C1 segment of cervical spinal cord (tissue), 14 donors: ENCODE results near the gene CUX1.
"Not testable (repeated sequence)": the region's sequence is repeated elsewhere in the genome, so short reads cannot be mapped to it uniquely, and the experiment has no call there.

Experiments
- DNase-seq, 14 donors: peaks; one replicate each; lab custom pipeline; 2025; lab: John Stamatoyannopoulos, UW

The CUX1 gene

GRCh38 chr7:101913247-101913721, 95.9 kb downstream of the CUX1 start:
- peak in 1 of 14 donors; percentile 68 for DNase-seq

DNA sequence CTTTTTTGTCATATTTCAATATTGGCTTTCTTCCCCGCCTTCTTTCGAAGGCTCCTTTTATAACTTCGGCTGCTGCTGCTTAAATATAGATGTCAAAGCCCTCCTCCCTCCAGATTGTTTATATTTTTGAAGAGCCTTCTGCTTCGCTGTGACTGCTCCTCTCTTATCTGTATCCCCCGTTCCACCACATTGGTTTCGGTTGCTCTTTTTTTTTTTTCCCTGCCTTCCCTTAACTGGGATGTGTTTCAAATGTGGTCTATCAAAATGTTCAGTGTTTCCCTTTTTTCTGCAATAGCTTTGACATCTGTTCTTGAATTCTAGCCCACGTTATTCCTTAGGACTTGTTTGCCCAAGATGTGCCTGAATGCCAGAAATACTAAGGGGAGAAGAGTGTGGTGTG, 96.4 kb downstream of the CUX1 start:
- peak in 1 of 14 donors; percentile 48 for DNase-seq

- DNase-seq, result peak in 4 of 14 donors; percentile 15 to 97 (median 43)
Measured at GRCh38 chr7:101915000-101915399, 97.6 kb downstream of the CUX1 start.

GRCh38 chr7:101916041-101916800, 98.8 kb downstream of the CUX1 start:
- DNase-seq, result no peak

GRCh38 chr7:101916876-101917275, 99.5 kb downstream of the CUX1 start:
- no peak for DNase-seq

DNA sequence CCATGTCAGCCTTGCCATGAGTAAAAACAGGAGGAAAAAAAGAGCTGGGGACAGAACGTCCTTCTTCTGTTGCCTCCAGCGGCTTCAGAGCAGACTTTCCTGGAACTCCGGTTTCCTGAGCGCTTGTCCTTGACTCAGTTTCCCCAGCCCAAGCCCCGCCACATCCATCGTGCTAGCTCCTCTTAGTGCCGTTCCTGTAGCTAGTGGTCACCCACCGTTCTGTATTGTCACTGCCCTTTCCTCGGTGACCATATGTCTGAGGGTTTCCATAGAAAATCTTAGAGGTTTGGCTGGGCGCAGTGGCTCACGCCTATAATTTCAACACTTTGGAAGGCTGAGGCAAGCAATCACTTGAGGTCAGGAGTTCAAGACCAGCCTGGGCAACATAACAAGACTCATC, 100.1 kb downstream of the CUX1 start:
- no peak for DNase-seq

DNA sequence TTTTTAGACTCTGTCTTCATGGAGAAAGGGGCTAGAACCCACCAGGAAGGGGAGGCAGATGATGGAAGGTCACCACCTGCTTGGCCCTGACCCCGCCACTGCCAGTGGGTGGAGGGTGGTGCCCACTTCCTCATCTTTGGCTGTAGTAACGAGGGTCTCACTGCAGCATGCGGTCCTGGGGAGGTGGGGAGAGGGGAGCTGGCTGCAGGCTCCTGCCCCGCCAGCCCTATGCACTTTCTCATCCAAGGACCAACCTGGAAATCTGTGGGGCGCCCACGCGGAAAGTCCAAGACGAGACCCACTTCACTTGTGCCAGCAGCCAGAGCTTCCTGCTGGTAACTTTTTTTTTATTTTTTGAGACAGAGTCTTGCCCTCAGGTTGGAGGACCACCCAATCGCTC, 101.0 kb downstream of the CUX1 start:
- no peak for DNase-seq

DNA sequence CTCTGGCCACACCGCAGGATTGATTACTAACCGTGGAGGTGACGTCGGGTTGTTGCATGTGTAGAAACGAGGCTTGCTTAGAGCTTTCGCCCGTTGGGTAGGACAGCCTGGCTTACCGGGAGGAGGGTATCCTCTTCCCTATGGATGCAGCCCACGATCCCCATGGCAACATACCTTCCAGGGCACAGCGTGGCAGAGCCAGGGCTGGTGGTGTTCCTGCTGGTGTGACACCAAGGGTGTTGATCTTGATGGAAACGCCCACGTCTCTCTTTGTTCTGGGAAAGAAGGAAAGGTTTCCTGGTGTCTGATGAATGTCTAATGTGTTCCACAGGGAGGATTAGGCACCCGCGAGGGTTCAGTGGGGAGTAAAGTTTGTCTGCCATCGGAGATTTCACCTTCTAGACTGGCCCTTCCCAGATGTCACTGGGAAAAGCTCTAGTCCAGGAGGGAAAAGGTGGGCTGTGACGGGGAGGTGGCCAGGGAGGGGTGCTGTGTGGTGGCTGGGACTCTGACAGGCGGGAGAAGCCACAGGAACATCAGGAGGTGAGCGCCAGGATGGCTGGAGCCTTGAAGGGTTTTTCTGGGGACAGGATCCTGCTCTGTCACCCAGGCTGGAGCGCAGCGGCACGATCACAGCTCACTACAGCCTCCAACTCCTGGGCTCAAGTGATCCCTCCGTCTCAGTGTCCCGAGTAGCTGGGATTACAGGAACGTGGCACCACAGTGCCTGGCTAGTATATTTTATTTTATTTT, 102.1 kb downstream of the CUX1 start:
- DNase-seq, result peak in 1 of 14 donors; percentile 52

GRCh38 chr7:101921061-101921460, 103.6 kb downstream of the CUX1 start:
- no peak for DNase-seq

DNA sequence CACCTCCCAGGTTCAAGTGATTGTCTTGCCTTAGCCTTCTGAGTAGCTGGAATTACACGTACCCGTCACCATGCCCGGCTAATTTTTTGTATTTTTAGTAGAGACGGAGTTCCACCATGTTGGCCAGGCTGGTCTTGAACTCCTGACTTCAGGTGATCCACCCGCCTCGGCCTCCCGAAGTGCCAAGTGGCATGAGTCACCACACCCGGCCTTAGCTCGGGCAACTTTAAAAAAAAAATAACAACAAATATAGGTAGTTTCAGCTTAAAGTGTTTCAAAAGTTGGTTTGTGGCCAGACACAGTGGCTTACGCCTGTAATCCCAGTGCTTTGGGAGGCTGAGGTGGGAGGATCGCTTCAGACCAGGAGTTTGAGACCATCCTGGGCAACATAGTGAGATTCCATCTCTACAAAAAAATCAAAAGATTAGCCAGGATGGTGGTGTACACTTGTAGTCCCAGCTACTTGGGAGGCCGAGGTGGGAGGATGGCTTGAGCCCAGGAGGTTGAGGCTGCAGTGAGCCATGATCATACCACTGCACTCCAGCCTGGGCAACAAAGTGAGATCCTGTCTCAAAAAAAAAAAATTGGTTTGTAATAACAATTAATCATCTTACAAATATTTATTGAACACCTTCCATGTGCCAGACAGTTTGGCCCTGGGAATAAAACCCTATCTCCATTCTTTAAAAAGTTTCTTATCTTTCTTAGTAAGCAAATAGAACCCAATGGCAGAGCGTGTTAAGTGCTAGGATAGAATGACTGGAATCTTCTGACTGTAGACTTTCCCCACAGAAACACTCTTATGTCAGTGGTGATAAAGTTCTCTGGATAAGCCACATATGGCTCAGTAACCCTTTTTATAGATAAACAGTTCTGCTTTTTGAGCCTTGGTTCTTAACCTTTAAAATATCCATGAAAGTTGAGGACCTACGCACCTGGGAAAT, 104.4 kb downstream of the CUX1 start:
- not testable (repeated sequence) for DNase-seq

GRCh38 chr7:101922631-101923601, 105.5 kb downstream of the CUX1 start:
- DNase-seq, result peak in 1 of 14 donors; percentile 60

DNA sequence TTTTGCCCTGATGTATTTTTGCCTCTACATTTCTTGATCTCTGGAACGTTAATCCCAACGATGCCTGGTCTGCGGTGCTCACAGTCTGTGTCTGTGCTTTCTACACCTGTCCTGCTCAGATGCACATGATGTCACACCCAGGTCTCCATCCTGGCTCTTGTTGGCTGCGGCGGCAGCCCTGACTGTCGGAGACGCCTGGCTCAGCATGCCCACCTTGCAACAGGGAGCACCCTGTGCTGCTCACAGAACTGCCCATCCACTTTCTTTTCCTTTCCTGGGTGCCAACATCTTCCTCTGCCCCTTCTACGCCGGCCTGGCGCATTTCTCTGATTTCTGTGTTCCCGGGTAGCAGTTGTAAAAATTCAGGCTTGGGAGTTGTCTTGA, 106.2 kb downstream of the CUX1 start:
- DNase-seq, result peak in 1 of 14 donors; percentile 67

GRCh38 chr7:101924171-101924570, 106.7 kb downstream of the CUX1 start:
- DNase-seq, result no peak

- no peak for DNase-seq
Measured at GRCh38 chr7:101926265-101926664, 108.8 kb downstream of the CUX1 start.

GRCh38 chr7:101927389-101927788, 110.0 kb downstream of the CUX1 start:
- DNase-seq, result no peak

- DNase-seq, result no peak
Measured at GRCh38 chr7:101927802-101928201, 110.4 kb downstream of the CUX1 start.

- no peak for DNase-seq
Measured at GRCh38 chr7:101929256-101929655, 111.8 kb downstream of the CUX1 start.

DNA sequence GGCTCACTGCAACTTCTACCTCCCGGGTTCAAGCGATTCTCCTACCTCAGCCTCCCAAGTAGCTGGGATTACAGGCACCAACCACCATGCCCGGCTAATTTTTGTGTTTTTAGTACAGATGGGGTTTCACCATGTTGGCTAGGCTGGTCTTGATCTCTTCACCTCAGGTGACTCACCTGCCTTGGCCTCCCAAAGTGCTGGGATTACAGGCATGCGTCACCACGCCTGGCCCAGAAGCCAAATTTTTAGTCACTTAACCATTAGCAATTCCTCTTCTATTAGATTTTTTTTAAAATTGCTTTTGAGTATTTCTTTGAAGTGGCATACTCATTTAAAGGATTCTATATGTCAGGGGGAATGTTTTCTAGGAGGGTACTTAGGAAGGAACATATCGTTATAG, 112.5 kb downstream of the CUX1 start:
- DNase-seq, result not testable (repeated sequence)

DNA sequence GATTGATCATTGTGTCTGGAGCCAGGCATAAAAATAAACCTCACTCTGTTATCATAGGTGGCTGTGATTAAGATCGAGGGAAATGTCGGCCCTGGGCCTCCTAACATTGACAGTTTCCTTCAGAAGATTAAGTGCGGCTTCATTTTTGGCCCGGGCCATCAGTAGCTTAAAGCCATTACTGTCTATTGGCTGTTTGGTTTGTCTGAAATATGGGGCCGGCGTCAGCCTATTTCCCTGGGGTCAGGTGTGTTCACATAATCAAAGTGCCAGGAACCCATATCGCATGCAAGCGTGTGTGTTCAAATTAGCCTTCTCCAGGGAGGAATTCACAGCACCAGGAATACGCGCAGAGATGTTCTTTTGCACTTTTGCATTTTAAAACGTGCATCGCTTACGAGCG, 114.7 kb downstream of the CUX1 start:
- DNase-seq, result no peak

DNA sequence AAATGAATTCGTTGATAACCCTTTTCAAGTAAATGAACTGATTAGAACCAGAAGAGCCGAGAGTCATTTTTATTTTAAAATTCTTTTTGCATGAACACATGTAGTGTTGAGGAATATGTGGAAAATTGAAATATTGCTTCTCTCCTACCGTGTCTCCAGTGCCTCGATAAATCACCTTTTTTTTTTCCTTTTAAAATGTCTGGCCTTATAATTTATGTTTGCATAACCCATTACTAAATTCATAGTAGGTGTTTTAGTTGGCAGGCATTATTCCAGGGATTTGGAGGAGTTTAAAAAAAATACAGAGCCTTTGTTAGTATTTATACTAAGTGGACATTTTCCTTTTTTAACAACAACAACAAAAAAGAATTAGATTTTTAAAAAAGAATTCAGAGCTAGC, 115.6 kb downstream of the CUX1 start:
- no peak for DNase-seq
